Keratinocyte (primary cell): ENCODE measurements around the gene TMCC1. TPM values are rescaled to one million over a fixed set of nuclear protein-coding genes. Genes with fewer than 3 reads are reported as not detected.

ENCODE experiments used
- DNase-seq: peaks from one replicate; pipeline ENCODE4 v3.0.0-alpha.2; 2011; ENCODE audit warnings: low read depth, missing footprints, low spot score
- FAIRE-seq: peaks from 2 replicates; lab custom pipeline; 2011; peaks lifted over from hg19 to GRCh38; lab: Jason Lieb, UNC
- H2AFZ ChIP-seq: 2 replicates; pipeline ENCODE4 v1.6.0; 2012; ENCODE audit warnings: low read length, control low read depth, inconsistent platforms; ENCODE audit not compliant: control insufficient read depth
- H3K27ac ChIP-seq: 2 replicates; pipeline ENCODE4 v1.5.1; 2011; ENCODE audit warnings: low read length; ENCODE audit not compliant: control insufficient read depth, insufficient read depth
- H3K27me3 ChIP-seq: 3 replicates; pipeline ENCODE4 v1.6.0; 2011; ENCODE audit warnings: low read length; ENCODE audit not compliant: control insufficient read depth, insufficient read depth; ENCODE audit errors: extremely low read depth
- H3K36me3 ChIP-seq, 2 experiments: 2 replicates in 1 of 2; 3 replicates in 1 of 2; pipeline ENCODE4 v1.5.1; 2011; ENCODE audit warnings: low read length in 2 of 2, mild to moderate bottlenecking in 1 of 2; ENCODE audit not compliant: control insufficient read depth in 2 of 2, insufficient read depth in 2 of 2; ENCODE audit errors: extremely low read depth in 1 of 2
- H3K4me1 ChIP-seq: 3 replicates; pipeline ENCODE4 v1.5.1; 2011; ENCODE audit warnings: low read length; ENCODE audit not compliant: control insufficient read depth, insufficient read depth; ENCODE audit errors: extremely low read depth
- H3K4me2 ChIP-seq: 3 replicates; pipeline ENCODE4 v1.6.0; 2011; ENCODE audit warnings: low read depth, low read length; ENCODE audit not compliant: control insufficient read depth, insufficient read depth; ENCODE audit errors: extremely low read depth
- H3K4me3 ChIP-seq, 3 experiments: fragments of 200-600 bp in 1 of 3; sonication (generic) in 1 of 3; 2 replicates in 2 of 3; 3 replicates in 1 of 3; pipeline ENCODE4 v1.5.1; 2011 to 2016; ENCODE audit warnings: low read length in 3 of 3, mild to moderate bottlenecking in 3 of 3, control low read depth in 2 of 3, inconsistent platforms in 1 of 3, low read depth in 1 of 3, mixed read lengths in 1 of 3, mixed run types in 1 of 3, moderate library complexity in 1 of 3; ENCODE audit not compliant: control insufficient read depth in 2 of 3, insufficient read depth in 2 of 3; ENCODE audit errors: extremely low read depth in 1 of 3
- H3K79me2 ChIP-seq: 2 replicates; pipeline ENCODE4 v1.6.0; 2012; ENCODE audit warnings: low read length; ENCODE audit not compliant: control insufficient read depth, insufficient read depth
- H3K9ac ChIP-seq: 3 replicates; pipeline ENCODE4 v1.6.0; 2011; ENCODE audit warnings: low read length; ENCODE audit not compliant: control insufficient read depth, insufficient read depth; ENCODE audit errors: extremely low read depth
- H3K9me1 ChIP-seq: 3 replicates; pipeline ENCODE4 v1.6.0; 2011; ENCODE audit warnings: low read length; ENCODE audit not compliant: control insufficient read depth, insufficient read depth; ENCODE audit errors: extremely low read depth
- H3K9me3 ChIP-seq: 2 replicates; pipeline ENCODE4 v1.5.1; 2012; ENCODE audit warnings: low read depth, low read length; ENCODE audit not compliant: control insufficient read depth
- H4K20me1 ChIP-seq: 3 replicates; pipeline ENCODE4 v1.6.0; 2011; ENCODE audit warnings: low read length; ENCODE audit not compliant: control insufficient read depth, insufficient read depth; ENCODE audit errors: extremely low read depth
- CTCF ChIP-seq, 3 experiments: IDR thresholded peaks in 1 of 3; conservative IDR thresholded peaks in 1 of 3; optimal IDR thresholded peaks in 1 of 3; 2 replicates in 2 of 3; 3 replicates in 1 of 3; pipeline versions ENCODE3 to v1.5.1; 2011; ENCODE audit warnings: low read length in 3 of 3, mild to moderate bottlenecking in 3 of 3, moderate library complexity in 2 of 3, control low read depth in 1 of 3, inconsistent platforms in 1 of 3; ENCODE audit not compliant: insufficient read depth in 2 of 3; ENCODE audit errors: extremely low read depth in 1 of 3
- EZH2 ChIP-seq: IDR thresholded peaks from one replicate; pipeline ENCODE4 v1.6.1; 2012; ENCODE audit warnings: inconsistent platforms, mild to moderate bottlenecking, low read length, moderate library complexity
- dilution Hi-C: fragments of 300-500 bp; cut with MboI; formaldehyde crosslinking; loops from one replicate; pipeline ENCODE4 v1.7.0; 2020; ENCODE audit warnings: low sequenced_read_pairs; ENCODE audit not compliant: extremely low pct_ligation_motif_present
- polyA plus RNA-seq, 5 experiments: library from polyadenylated mRNA; depleted of rRNA in 3 of 5; stranded (reverse) in 3 of 5; stranded (forward) in 1 of 5; unstranded in 1 of 5; fragments of >200 nt; gene quantifications; 1 replicate in 1 of 5; 2 replicates in 3 of 5; 3 replicates in 1 of 5; pipeline versions ENCODE4 v1.2.1 to v1.2.3, GENCODE V29; 2011 to 2012; ENCODE audit warnings: missing spikeins in 2 of 5, low read depth in 1 of 5, low replicate concordance in 1 of 5

TMCC1 gene
- polyA plus RNA-seq, 1 donor (not counting 4 experiments of a cell fraction or from before 2014, with no cell fraction given): 27.7 TPM

GRCh38 chr3:129718201-129718600, 175.3 kb downstream of the TMCC1 start:
- TF ChIP-seq CTCF (optimal IDR thresholded peaks at IDR 0.05 in 1 of 3, IDR thresholded peaks at IDR 0.05 in 1 of 3, conservative IDR thresholded peaks at IDR 0.05 in 1 of 3; ENCODE audit: extremely low read depth in 1 of 3, insufficient read depth in 2 of 3, low read length in 3 of 3): no peak
- no peak for TF ChIP-seq EZH2
- no peaks in the 10 kb centered on the region for H3K9me3 ChIP-seq
- H3K9ac ChIP-seq: no peak overlapping the region
- no peak overlapping the region for H3K4me2 ChIP-seq
- H3K4me3 ChIP-seq: no peak overlapping the region
- no peak for DNase-seq
- H3K27ac ChIP-seq: no peak overlapping the region
- H3K4me1 ChIP-seq: peaks cover 5% of the 10 kb centered on the region
- FAIRE-seq: no peak
- no peaks in the 10 kb centered on the region for H4K20me1 ChIP-seq
- dilution Hi-C loops: no loop called here
- H2AFZ ChIP-seq: no peak overlapping the region
- no peaks in the 10 kb centered on the region for H3K27me3 ChIP-seq
- H3K9me1 ChIP-seq: no peaks in the 10 kb centered on the region
- no peaks in the 10 kb centered on the region for H3K36me3 ChIP-seq
- H3K79me2 ChIP-seq: peaks cover 81% of the 10 kb centered on the region

- no peaks in the 10 kb centered on the region for H3K27me3 ChIP-seq
- DNase-seq (no peak), FAIRE-seq (no peak)
- H2AFZ ChIP-seq: no peak overlapping the region
- no peaks in the 10 kb centered on the region for H3K9me1 ChIP-seq
- H3K9me3 ChIP-seq: no peaks in the 10 kb centered on the region
- H3K4me3 ChIP-seq: no peak overlapping the region
- H4K20me1 ChIP-seq: no peaks in the 10 kb centered on the region
- peaks cover 73% of the 10 kb centered on the region for H3K79me2 ChIP-seq
- TF ChIP-seq EZH2: no peak
- TF ChIP-seq CTCF (optimal IDR thresholded peaks at IDR 0.05 in 1 of 3, IDR thresholded peaks at IDR 0.05 in 1 of 3, conservative IDR thresholded peaks at IDR 0.05 in 1 of 3; ENCODE audit: extremely low read depth in 1 of 3, insufficient read depth in 2 of 3, low read length in 3 of 3): no peak
- H3K36me3 ChIP-seq: no peaks in the 10 kb centered on the region
- no peaks in the 10 kb centered on the region for H3K4me1 ChIP-seq
- no peak overlapping the region for H3K27ac ChIP-seq
- H3K9ac ChIP-seq: no peak overlapping the region
- H3K4me2 ChIP-seq: no peak overlapping the region
- dilution Hi-C loops: no loop called here
Observed at GRCh38 chr3:129715854-129716253, 177.7 kb downstream of the TMCC1 start.
